ENCODE data around the gene OR11A1. TPM values are rescaled to one million over a fixed set of nuclear protein-coding genes. Genes with fewer than 3 reads are reported as not detected.

The OR11A1 gene
- polyA plus RNA-seq, 1 of the 3 experiments (the other 2 are of a cell fraction): not detected

GRCh38 chr6:29479560-29479959 is 22.7 kb upstream of the OR11A1 start:
- no peak overlapping the region for H3K9ac ChIP-seq
- TF ChIP-seq PBX3 (IDR thresholded peaks at IDR 0.05) (no peak), ELF1 (IDR thresholded peaks at IDR 0.05) (no peak), NRF1 (IDR thresholded peaks at IDR 0.05; ENCODE audit: low read depth, low read length) (no peak), REST (IDR thresholded peaks at IDR 0.05; ENCODE audit: low read depth, low read length) (no peak), RXRA (IDR thresholded peaks at IDR 0.05; ENCODE audit: borderline replicate concordance, low read depth) (no peak), JUND (IDR thresholded peaks at IDR 0.05) (no peak), TCF12 (IDR thresholded peaks at IDR 0.05) (no peak), CHD2 (IDR thresholded peaks at IDR 0.05; ENCODE audit: low read length, partially characterized antibody) (no peak), USF2 (IDR thresholded peaks at IDR 0.05; ENCODE audit: borderline replicate concordance, low read depth, low read length) (no peak), FOSL2 (IDR thresholded peaks at IDR 0.05; ENCODE audit: borderline replicate concordance, low read depth) (no peak), TEAD4 (IDR thresholded peaks at IDR 0.05; ENCODE audit: borderline replicate concordance, insufficient read depth) (no peak), RFX5 (IDR thresholded peaks at IDR 0.05; ENCODE audit: low read length) (no peak), RAD21 (IDR thresholded peaks at IDR 0.05; ENCODE audit: low read length) (no peak)
- POLR2A ChIA-PET: no interaction called here
- H3K9me2 ChIP-seq: no peaks in the 10 kb centered on the region
- H2AFZ ChIP-seq (ENCODE audit: low read depth): no peak overlapping the region
- H3K9me3 ChIP-seq: no peaks in the 10 kb centered on the region
- H3K4me3 ChIP-seq (ENCODE audit: low read depth in 2 of 2, low read length in 1 of 2): no peak overlapping the region
- peaks cover 11% of the 10 kb centered on the region for H3F3A ChIP-seq (replicated peaks; ENCODE audit: insufficient read depth)
- no peaks in the 10 kb centered on the region for H4K20me1 ChIP-seq (ENCODE audit: insufficient read depth)
- CTCF ChIA-PET: no interaction called here
- no peak overlapping the region for H3K27ac ChIP-seq (ENCODE audit: low read depth in 2 of 2, low read length in 1 of 2)
- no peak for DNase-seq
- H3K36me3 ChIP-seq (replicated peaks in 1 of 2; ENCODE audit: control insufficient read depth in 1 of 2, insufficient read depth in 2 of 2, low read length in 1 of 2): no peaks in the 10 kb centered on the region
- peaks cover 0 to 4% of the 10 kb centered on the region in 2 experiments; a peak in 1 of 4 replicates for H3K4me1 ChIP-seq (ENCODE audit: control insufficient read depth in 1 of 2, insufficient read depth in 2 of 2, low read depth in 1 of 2, low read length in 1 of 2)
- H3K79me2 ChIP-seq (ENCODE audit: insufficient read depth): no peaks in the 10 kb centered on the region
- 3% methylated on average over 2 of the region's 2 CpGs for WGBS (ENCODE audit: low lambda C conversion rate)
- H3K27me3 ChIP-seq (ENCODE audit: insufficient read depth): no peaks in the 10 kb centered on the region; the same call in 1 of the 2 replicates
- no peak overlapping the region for H3K4me2 ChIP-seq

GRCh38 chr6:29478740-29479139 is 21.9 kb upstream of the OR11A1 start:
- no peak overlapping the region for H3K4me3 ChIP-seq (ENCODE audit: low read depth in 2 of 2, low read length in 1 of 2)
- H3K27ac ChIP-seq (ENCODE audit: low read depth in 2 of 2, low read length in 1 of 2): no peak overlapping the region
- CTCF ChIA-PET: no interaction called here
- H4K20me1 ChIP-seq (ENCODE audit: insufficient read depth): no peaks in the 10 kb centered on the region
- no peaks in the 10 kb centered on the region for H3K9me3 ChIP-seq
- 20% methylated on average over 5 of the region's 5 CpGs for WGBS (ENCODE audit: low lambda C conversion rate)
- no peaks in the 10 kb centered on the region for H3K9me2 ChIP-seq
- TF ChIP-seq RFX5 (IDR thresholded peaks at IDR 0.05; ENCODE audit: low read length): no peak
- TF ChIP-seq JUND (IDR thresholded peaks at IDR 0.05): no peak
- no peak for TF ChIP-seq NFIC (IDR thresholded peaks at IDR 0.05; ENCODE audit: borderline replicate concordance)
- no peak for TF ChIP-seq USF2 (IDR thresholded peaks at IDR 0.05; ENCODE audit: borderline replicate concordance, low read depth, low read length)
- no peak for TF ChIP-seq USF1 (IDR thresholded peaks at IDR 0.05; ENCODE audit: borderline replicate concordance, low read depth)
- TF ChIP-seq RXRA (IDR thresholded peaks at IDR 0.05; ENCODE audit: borderline replicate concordance, low read depth): no peak
- TF ChIP-seq SMC3 (IDR thresholded peaks at IDR 0.05; ENCODE audit: low read depth, low read length): no peak
- no peak for TF ChIP-seq ELF1 (IDR thresholded peaks at IDR 0.05)
- TF ChIP-seq RAD21 (IDR thresholded peaks at IDR 0.05; ENCODE audit: low read length): no peak
- TF ChIP-seq FOXJ3 (CRISPR knock-in tag; IDR thresholded peaks at IDR 0.05): no peak
- TF ChIP-seq NRF1 (IDR thresholded peaks at IDR 0.05; ENCODE audit: low read depth, low read length): no peak
- no peak overlapping the region for H2AFZ ChIP-seq (ENCODE audit: low read depth)
- H3K36me3 ChIP-seq (replicated peaks in 1 of 2; ENCODE audit: control insufficient read depth in 1 of 2, insufficient read depth in 2 of 2, low read length in 1 of 2): no peaks in the 10 kb centered on the region
- no peaks in the 10 kb centered on the region; the same call in 1 of the 2 replicates for H3K27me3 ChIP-seq (ENCODE audit: insufficient read depth)
- H3K4me1 ChIP-seq (ENCODE audit: control insufficient read depth in 1 of 2, insufficient read depth in 2 of 2, low read depth in 1 of 2, low read length in 1 of 2): peaks cover 0 to 3% of the 10 kb centered on the region in 2 experiments; a peak in 1 of 4 replicates
- POLR2A ChIA-PET: interaction anchor here (0.6 kb wide), 1 partner anchor 964 kb away, joined by 3 read pairs; no protein-coding TSS in a partner anchor
- no peak overlapping the region for H3K4me2 ChIP-seq
- no peak for DNase-seq
- no peaks in the 10 kb centered on the region for H3K79me2 ChIP-seq (ENCODE audit: insufficient read depth)
- H3F3A ChIP-seq (replicated peaks; ENCODE audit: insufficient read depth): peaks cover 11% of the 10 kb centered on the region
- H3K9ac ChIP-seq: no peak overlapping the region

All from SK-N-SH (cell line).